ENCODE measurements around the gene IGF2BP2.
"Not testable (repeated sequence)": the region's sequence is repeated elsewhere in the genome, so short reads cannot be mapped to it uniquely, and the experiment has no call there.

- TF ChIP-seq CTCF (IDR thresholded peaks at IDR 0.05); EZH2 (IDR thresholded peaks at IDR 0.05; ENCODE audit: borderline replicate concordance, insufficient read depth, low read depth, low read length, poor library complexity, severe bottlenecking): not testable (repeated sequence)
Measured at GRCh38 chr3:185786258-185786657, 38.6 kb downstream of the IGF2BP2 start.
